H9 (cell line): ENCODE data around the gene MFSD1. TPM values are rescaled to one million over a fixed set of nuclear protein-coding genes. Genes with fewer than 3 reads are reported as not detected.

Source experiments
- DNase-seq: peaks from one replicate; pipeline ENCODE4 v3.0.0-alpha.2; 2017
- H2AFZ ChIP-seq: one replicate; pipeline ENCODE4 v1.6.1; 2013; ENCODE audit warnings: mild to moderate bottlenecking, low read length, control low read depth, moderate library complexity
- H2AK5ac ChIP-seq: 2 replicates; pipeline ENCODE4 v1.6.1; 2013; ENCODE audit warnings: low read length, control low read depth, mixed read lengths; ENCODE audit not compliant: insufficient read length
- H2BK120ac ChIP-seq: one replicate; pipeline ENCODE4 v1.6.1; 2013; ENCODE audit warnings: low read depth, mild to moderate bottlenecking, low read length, control low read depth, inconsistent platforms; ENCODE audit not compliant: poor library complexity, severe bottlenecking
- H2BK12ac ChIP-seq: 2 replicates; pipeline ENCODE4 v1.6.1; 2013; ENCODE audit warnings: low read length, control low read depth, mixed read lengths, low read depth; ENCODE audit not compliant: insufficient read length
- H2BK15ac ChIP-seq: 2 replicates; pipeline ENCODE4 v1.6.1; 2013; ENCODE audit warnings: low read depth, low read length, control low read depth
- H2BK20ac ChIP-seq: one replicate; pipeline ENCODE4 v1.6.1; 2013; ENCODE audit warnings: low read depth, mild to moderate bottlenecking, low read length, control low read depth, inconsistent platforms; ENCODE audit not compliant: poor library complexity, severe bottlenecking
- H2BK5ac ChIP-seq: 2 replicates; pipeline ENCODE4 v1.6.1; 2013; ENCODE audit warnings: low read length, control low read depth, mixed read lengths; ENCODE audit not compliant: insufficient read length
- H3K14ac ChIP-seq: 2 replicates; pipeline ENCODE4 v1.6.1; 2013; ENCODE audit warnings: low read length, control low read depth; ENCODE audit not compliant: insufficient read depth
- H3K18ac ChIP-seq: 2 replicates; pipeline ENCODE4 v1.6.1; 2013; ENCODE audit warnings: low read depth, mild to moderate bottlenecking, mixed read lengths, low read length, control low read depth; ENCODE audit not compliant: insufficient read length
- H3K23ac ChIP-seq: 2 replicates; pipeline ENCODE4 v1.6.1; 2013; ENCODE audit warnings: low read length, control low read depth, mixed read lengths, low read depth; ENCODE audit not compliant: insufficient read length
- H3K23me2 ChIP-seq: 2 replicates; pipeline ENCODE4 v1.6.1; 2013; ENCODE audit warnings: low read depth, mild to moderate bottlenecking, mixed read lengths, low read length, control low read depth; ENCODE audit not compliant: insufficient read length, poor library complexity, severe bottlenecking
- H3K27ac ChIP-seq: 2 replicates; pipeline ENCODE4 v1.5.1; 2013; ENCODE audit warnings: low read length, control low read depth, mixed read lengths, low read depth; ENCODE audit not compliant: insufficient read length
- H3K27me3 ChIP-seq: 2 replicates; pipeline ENCODE4 v1.6.1; 2013; ENCODE audit warnings: low read length, control low read depth, inconsistent platforms; ENCODE audit not compliant: insufficient read depth
- H3K4ac ChIP-seq: 2 replicates; pipeline ENCODE4 v1.6.1; 2013; ENCODE audit warnings: low read depth, mild to moderate bottlenecking, control low read depth, inconsistent platforms, low read length, moderate library complexity
- H3K4me1 ChIP-seq: 2 replicates; pipeline ENCODE4 v1.6.1; 2013; ENCODE audit warnings: low read length, control low read depth, inconsistent platforms; ENCODE audit not compliant: insufficient read depth
- H3K4me2 ChIP-seq: 2 replicates; pipeline ENCODE4 v1.6.1; 2013; ENCODE audit warnings: low read length, control low read depth, mixed read lengths; ENCODE audit not compliant: insufficient read length, insufficient read depth
- H3K56ac ChIP-seq: 2 replicates; pipeline ENCODE4 v1.6.1; 2013; ENCODE audit warnings: low read depth, mild to moderate bottlenecking, mixed read lengths, low read length, control low read depth; ENCODE audit not compliant: insufficient read length
- H3K79me1 ChIP-seq: 2 replicates; pipeline ENCODE4 v1.6.1; 2013; ENCODE audit warnings: low read depth, mild to moderate bottlenecking, moderate library complexity, low read length, control low read depth, inconsistent platforms; ENCODE audit not compliant: insufficient read depth, poor library complexity, severe bottlenecking
- H3K79me2 ChIP-seq: 2 replicates; pipeline ENCODE4 v1.6.1; 2013; ENCODE audit warnings: low read length, control low read depth, inconsistent platforms; ENCODE audit not compliant: insufficient read depth
- H3K9ac ChIP-seq: 2 replicates; pipeline ENCODE4 v1.6.1; 2013; ENCODE audit warnings: low read length, control low read depth, mixed read lengths; ENCODE audit not compliant: insufficient read length; ENCODE audit errors: extremely low read depth
- H3K9me3 ChIP-seq: one replicate; pipeline ENCODE4 v1.6.1; 2013; ENCODE audit warnings: low read depth, low read length, inconsistent platforms; ENCODE audit not compliant: control insufficient read depth
- H3T11ph ChIP-seq: one replicate; pipeline ENCODE4 v1.6.1; 2013; ENCODE audit warnings: mild to moderate bottlenecking, low read length, control low read depth, inconsistent platforms
- H4K20me1 ChIP-seq: one replicate; pipeline ENCODE4 v1.6.1; 2013; ENCODE audit not compliant: control insufficient read depth, insufficient read length, insufficient read depth
- H4K5ac ChIP-seq: 2 replicates; pipeline ENCODE4 v1.6.1; 2013; ENCODE audit warnings: low read depth, mild to moderate bottlenecking, mixed read lengths, low read length, control low read depth; ENCODE audit not compliant: insufficient read length
- H4K8ac ChIP-seq: replicated peaks from 2 replicates; pipeline ENCODE4 v1.6.1; 2013; ENCODE audit warnings: low read length, control low read depth, mixed read lengths, low read depth; ENCODE audit not compliant: insufficient read length
- H4K91ac ChIP-seq: 2 replicates; pipeline ENCODE4 v1.6.1; 2013; ENCODE audit warnings: low read depth, mild to moderate bottlenecking, moderate library complexity, mixed read lengths, low read length, control low read depth; ENCODE audit not compliant: insufficient read length
- H3K27ac Mint-ChIP-seq, 3 experiments: 2 replicates in 2 of 3; 3 replicates in 1 of 3; pipeline ENCODE4 v1.8.0; 2020 to 2021; ENCODE audit warnings: mixed read lengths in 3 of 3, mild to moderate bottlenecking in 1 of 3, moderate library complexity in 1 of 3
- H3K27me3 Mint-ChIP-seq: 2 replicates; pipeline ENCODE4 v1.8.0; 2021; ENCODE audit warnings: low read depth, mild to moderate bottlenecking, moderate library complexity, mixed read lengths
- H3K36me3 Mint-ChIP-seq, 3 experiments: 2 replicates in 2 of 3; 3 replicates in 1 of 3; pipeline ENCODE4 v1.8.0; 2020 to 2021; ENCODE audit warnings: low read depth in 3 of 3, mixed read lengths in 3 of 3; ENCODE audit not compliant: insufficient read depth in 1 of 3
- H3K4me1 Mint-ChIP-seq, 2 experiments: 2 replicates each; pipeline ENCODE4 v1.8.0; 2020; ENCODE audit warnings: mixed read lengths in 2 of 2
- H3K4me3 Mint-ChIP-seq, 2 experiments: 2 replicates in 1 of 2; 3 replicates in 1 of 2; pipeline ENCODE4 v1.8.0; 2020 to 2021; ENCODE audit warnings: mild to moderate bottlenecking in 2 of 2, mixed read lengths in 2 of 2, moderate library complexity in 1 of 2
- H3K9me3 Mint-ChIP-seq, 2 experiments: 2 replicates in 1 of 2; 3 replicates in 1 of 2; pipeline ENCODE4 v1.8.0; 2020; ENCODE audit warnings: mild to moderate bottlenecking in 2 of 2, mixed read lengths in 2 of 2, moderate library complexity in 1 of 2
- CTCF ChIP-seq: fragments of 200-600 bp; sonication (generic); conservative IDR thresholded peaks from 3 replicates; pipeline ENCODE4 v1.8.0; 2021; ENCODE audit warnings: antibody characterized with exemption, mild to moderate bottlenecking
- WGBS: extraction: QIAGEN DNeasy Blood & Tissue Kit; methylation state at CpG from one replicate; pipeline ENCODE4 v1.1.7; 2013; ENCODE audit warnings: missing lambda C conversion rate, low lambda C conversion rate, mixed read lengths; ENCODE audit not compliant: insufficient read length; ENCODE audit errors: extremely low coverage; 5-methylcytosine and 5-hydroxymethylcytosine counted together
- total RNA-seq: library from RNA; stranded (reverse); gene quantifications from 2 replicates; pipeline ENCODE4 v1.2.1, GENCODE V29; 2021

MFSD1 gene
- total RNA-seq, 1 experiment from 2014 or later, result 9.5 TPM

- DNase-seq, result no peak
- Mint-ChIP-seq H3K27ac (no peak overlapping the region; a peak in 1 of 7 replicates), H3K36me3 (no peaks in the 10 kb centered on the region), H3K9me3 (no peaks in the 10 kb centered on the region), H3K4me1 (peaks cover 6% of the 10 kb centered on the region in 2 experiments; a peak in 3 of 4 replicates), H3K27me3 (no peaks in the 10 kb centered on the region; the same call in 1 of the 2 replicates), H3K4me3 (no peak overlapping the region)
- Histone ChIP-seq H2BK15ac (no peak overlapping the region), H3K79me1 (no peaks in the 10 kb centered on the region), H2AFZ (no peak overlapping the region), H3K79me2 (no peaks in the 10 kb centered on the region), H3K27me3 (no peaks in the 10 kb centered on the region), H3K4me2 (no peak overlapping the region), H3T11ph (no peak overlapping the region), H3K14ac (no peak overlapping the region), H3K27ac (no peak overlapping the region), H2BK120ac (no peak overlapping the region), H3K9me3 (no peaks in the 10 kb centered on the region), H4K91ac (no peak overlapping the region), H2AK5ac (no peak overlapping the region), H4K5ac (no peak overlapping the region), H3K23me2 (no peaks in the 10 kb centered on the region), H3K56ac (no peak overlapping the region), H3K18ac (no peak overlapping the region), H2BK20ac (no peak overlapping the region), H3K23ac (no peak overlapping the region), H4K8ac (no peak overlapping the region), H3K4ac (no peak overlapping the region), H3K9ac (no peak overlapping the region), H4K20me1 (no peaks in the 10 kb centered on the region), H3K4me1 (no peaks in the 10 kb centered on the region), H2BK12ac (no peak overlapping the region), H2BK5ac (no peak overlapping the region)
- no CpG with 5 or more reads among the region's 3 CpGs for WGBS
- no peak for TF ChIP-seq CTCF
Observed at GRCh38 chr3:158775426-158776410, 26.1 kb upstream of the MFSD1 start.
